Measurements from ENCODE around the gene CCDC157.

CCDC157 gene

DNA sequence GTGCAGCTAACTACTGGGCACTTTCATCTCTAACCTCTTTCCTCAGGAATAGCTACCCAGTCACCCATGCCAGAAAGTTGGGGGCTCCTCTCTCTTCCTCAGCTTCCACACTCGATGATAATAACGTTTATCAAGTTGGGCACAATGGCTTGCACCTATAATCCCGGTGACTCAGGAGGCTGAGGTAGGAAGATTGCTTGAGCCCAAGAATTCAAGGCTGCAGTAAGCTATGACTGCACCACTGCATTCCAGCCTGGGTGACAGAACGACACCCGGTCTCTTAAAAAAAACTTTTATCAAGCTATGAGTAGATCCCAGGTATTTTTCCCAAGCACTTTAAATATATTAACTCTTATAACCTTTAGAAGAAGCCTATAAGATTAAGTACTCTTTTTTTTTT is 2.2 kb upstream of the CCDC157 start:
- DNase-seq (ENCODE audit: low spot score): no peak

DNA sequence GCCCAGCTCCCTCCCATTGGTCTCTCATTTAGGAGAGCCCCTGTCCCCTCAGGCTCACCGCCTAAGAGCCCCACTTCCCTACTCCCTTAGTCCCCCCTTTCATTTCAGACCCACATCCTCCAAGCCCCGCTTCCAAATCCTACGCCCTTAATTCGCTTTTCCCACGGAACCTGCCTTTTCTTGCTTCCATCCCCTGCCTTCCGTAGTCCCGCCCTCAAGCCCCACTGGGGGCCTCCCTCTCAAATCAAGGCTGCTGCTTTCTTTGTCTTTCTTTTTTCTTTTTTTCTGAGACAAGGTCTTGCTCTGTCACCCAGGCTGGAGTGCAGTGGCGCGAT is 396 bp downstream of the CCDC157 start:
- no peak for DNase-seq (ENCODE audit: low spot score)

DNA sequence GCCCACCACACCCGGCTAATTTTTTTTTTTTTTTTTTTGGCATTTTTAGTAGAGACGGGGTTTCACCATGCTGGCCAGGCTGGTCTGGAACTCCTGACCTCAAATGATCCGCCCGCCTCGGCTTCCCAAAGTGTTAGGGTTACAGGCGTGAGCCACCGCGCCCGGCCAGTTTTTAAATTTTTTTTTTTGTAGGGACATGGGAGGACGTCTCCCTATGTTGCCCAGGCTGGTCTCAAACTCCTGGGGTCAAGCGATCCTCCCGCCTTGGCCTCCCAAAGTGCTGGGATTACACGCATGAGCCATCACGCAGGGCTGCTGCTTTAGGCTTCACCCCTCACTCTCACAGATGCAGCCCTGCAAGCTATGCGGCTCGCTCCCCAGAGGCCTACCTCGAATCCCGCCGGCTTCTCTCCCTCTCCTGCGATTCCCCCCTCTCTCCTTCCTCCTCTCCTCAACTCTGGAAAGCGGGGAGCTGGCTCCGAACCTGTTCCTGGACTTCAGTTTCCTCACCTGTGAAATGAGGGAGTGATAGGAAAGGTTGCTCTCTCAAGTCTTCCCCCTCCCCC is 926 bp downstream of the CCDC157 start:
- DNase-seq (ENCODE audit: low spot score): no peak

GRCh38 chr22:30358541-30358940 is 1.7 kb downstream of the CCDC157 start:
- DNase-seq (ENCODE audit: low spot score): no peak

GRCh38 chr22:30361916-30362650 is 5.3 kb downstream of the CCDC157 start:
- DNase-seq (ENCODE audit: low spot score): no peak

GRCh38 chr22:30362651-30363281 is 6.0 kb downstream of the CCDC157 start:
- DNase-seq (ENCODE audit: low spot score): no peak

DNA sequence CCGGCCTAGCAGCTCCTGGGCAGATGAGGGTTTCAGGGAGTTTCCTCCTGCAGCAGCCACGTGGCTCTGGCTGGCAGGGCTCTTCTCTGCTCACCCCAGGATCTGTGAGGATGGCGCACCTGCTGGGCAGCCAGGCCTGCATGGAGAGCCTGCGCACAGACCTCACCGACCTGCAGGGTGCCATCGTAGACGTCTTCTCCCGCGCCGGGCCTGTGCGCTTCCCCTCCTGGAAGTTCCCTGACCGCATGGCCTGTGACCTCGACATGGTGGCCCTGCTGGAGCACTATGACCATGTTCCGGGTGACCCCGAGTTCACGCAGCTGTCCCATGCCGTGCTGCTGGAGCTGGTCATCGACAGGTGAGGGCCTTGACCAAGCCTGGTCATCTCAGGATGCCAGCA is 9.1 kb downstream of the CCDC157 start:
- DNase-seq (ENCODE audit: low spot score): no peak

- DNase-seq (ENCODE audit: low spot score): no peak
Measured at GRCh38 chr22:30368420-30368819, 11.6 kb downstream of the CCDC157 start.

DNA sequence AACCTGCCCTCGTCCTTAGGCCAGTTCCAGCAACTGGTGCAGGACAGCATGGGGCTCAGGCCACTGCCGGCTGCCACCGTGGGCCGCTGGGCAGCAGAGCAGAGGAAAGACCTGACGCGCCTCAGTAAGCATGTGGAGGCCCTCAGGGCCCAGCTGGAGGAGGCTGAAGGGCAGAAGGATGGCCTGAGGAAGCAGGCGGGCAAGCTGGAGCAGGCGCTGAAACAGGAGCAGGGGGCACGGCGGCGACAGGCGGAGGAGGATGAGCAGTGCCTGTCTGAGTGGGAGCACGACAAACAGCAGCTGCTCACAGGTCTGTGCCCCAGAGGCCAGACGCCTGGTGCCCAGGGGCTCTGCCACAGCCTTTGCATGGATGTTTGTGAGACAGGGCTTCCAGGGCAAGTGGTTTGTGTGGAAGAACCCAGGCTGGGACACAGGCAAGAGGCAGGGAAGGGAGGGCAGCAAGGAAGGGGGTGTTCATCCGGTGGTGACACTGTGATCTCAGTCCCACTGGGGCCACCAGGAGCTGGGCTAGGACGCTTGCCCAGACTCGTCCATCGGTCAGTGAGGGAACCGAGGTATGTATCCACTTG is 13.9 kb downstream of the CCDC157 start:
- DNase-seq (ENCODE audit: low spot score): no peak

- DNase-seq (ENCODE audit: low spot score): no peak
Measured at GRCh38 chr22:30371321-30371720, 14.5 kb downstream of the CCDC157 start.

DNA sequence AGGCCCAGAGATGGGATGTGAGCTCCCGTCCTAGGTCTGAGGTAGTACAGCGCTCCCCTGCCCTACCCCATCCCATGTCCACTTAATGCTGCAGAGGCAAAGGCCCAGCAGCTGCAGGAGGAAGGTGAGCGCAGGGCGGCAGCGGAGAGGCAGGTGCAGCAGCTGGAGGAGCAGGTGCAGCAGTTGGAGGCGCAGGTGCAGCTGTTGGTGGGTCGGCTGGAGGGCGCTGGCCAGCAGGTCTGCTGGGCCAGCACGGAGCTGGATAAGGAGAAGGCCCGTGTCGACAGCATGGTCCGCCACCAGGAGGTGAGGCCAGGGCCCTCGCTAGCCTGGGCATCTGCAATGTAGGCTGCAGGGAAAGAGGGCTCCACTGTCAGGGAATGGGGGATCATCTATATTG is 15.2 kb downstream of the CCDC157 start:
- no peak for DNase-seq (ENCODE audit: low spot score)

GRCh38 chr22:30372915-30373314 is 16.1 kb downstream of the CCDC157 start:
- no peak for DNase-seq (ENCODE audit: low spot score)

- no peak for DNase-seq (ENCODE audit: low spot score)
Measured at GRCh38 chr22:30373331-30374325, 16.8 kb downstream of the CCDC157 start.

GRCh38 chr22:30375312-30375849 is 18.6 kb downstream of the CCDC157 start:
- no peak for DNase-seq (ENCODE audit: low spot score)

DNA sequence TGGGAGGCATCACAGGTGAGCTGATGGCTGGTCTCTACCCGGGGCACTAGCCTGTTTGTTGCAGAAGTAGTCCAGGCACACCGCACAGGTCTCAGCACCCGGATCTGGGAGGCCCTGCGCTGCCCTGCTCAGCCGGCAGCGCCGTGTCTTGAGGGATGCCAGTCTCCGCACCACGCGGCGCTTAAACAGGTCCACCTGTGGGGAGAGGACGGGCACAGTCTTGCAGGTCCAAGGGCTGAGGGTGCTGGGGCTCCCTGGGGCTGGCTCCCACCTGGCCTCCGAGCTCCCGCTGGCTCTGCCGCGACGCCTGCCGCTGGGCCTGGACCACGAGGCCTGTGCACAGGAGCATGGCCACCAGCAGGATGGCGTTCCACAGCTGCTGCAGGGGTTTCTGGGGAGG is 23.2 kb downstream of the CCDC157 start:
- DNase-seq (ENCODE audit: low spot score): no peak

DNA sequence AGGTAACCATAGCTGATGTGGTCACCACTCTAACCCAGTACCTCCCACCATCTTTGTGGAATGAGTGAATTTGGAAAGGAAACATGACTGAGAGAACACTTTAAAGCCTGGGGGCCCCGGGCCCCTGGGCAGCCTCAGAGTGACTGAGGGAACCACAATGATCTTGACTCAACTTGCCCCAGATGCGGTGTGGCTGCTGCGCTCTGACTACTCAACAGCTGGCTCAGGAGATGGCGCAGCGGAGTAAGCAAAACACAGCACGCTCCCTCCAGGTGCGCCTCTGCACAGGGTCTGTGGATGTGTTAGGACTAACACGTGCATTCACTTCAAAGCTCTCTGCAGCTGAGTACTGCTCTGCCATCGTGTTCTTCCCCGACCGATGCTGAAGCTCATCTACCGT is 24.5 kb downstream of the CCDC157 start:
- no peak for DNase-seq (ENCODE audit: low spot score)

- DNase-seq (ENCODE audit: low spot score): no peak
Measured at GRCh38 chr22:30382340-30382739, 25.5 kb downstream of the CCDC157 start.

GRCh38 chr22:30383061-30383460 is 26.3 kb downstream of the CCDC157 start:
- no peak for DNase-seq (ENCODE audit: low spot score)

DNA sequence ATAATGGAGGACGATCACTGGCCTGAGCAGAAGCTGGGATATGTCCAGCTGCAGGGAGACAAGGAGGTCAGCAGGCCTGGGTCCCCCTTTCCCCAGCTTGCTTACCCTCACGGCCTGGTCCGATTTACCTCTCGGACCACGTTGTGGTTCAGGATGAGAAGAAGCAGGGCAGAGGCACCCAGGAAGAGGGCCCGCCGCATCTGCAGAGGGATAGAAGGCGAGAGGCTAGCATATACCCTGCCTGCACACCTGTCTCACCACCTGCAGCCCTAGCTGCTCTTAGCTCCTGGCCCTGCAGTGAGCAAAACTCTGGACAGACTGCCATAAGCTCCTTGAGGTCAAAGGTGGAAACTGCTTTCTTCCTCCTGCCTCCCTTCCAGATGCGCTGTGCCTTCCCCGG is 29.1 kb downstream of the CCDC157 start:
- no peak for DNase-seq (ENCODE audit: low spot score)

DNA sequence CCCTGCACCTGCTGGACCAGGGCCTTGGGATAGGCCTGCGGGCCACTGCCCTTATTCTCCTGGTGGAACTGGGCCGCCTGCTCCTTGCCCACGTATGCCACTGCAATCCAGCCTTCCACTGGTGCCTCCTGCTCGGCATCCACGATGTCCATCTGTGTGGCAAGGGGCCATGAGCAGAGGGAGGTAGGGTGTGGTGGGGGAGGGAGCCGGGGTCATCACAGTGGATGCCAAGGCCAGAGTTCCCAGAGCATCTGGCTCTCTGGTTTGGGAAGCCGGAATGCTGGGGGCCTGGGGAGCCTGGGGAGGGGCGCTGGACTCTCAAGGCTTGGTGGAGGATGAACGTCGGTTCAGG is 29.8 kb downstream of the CCDC157 start:
- no peak for DNase-seq (ENCODE audit: low spot score)

GRCh38 chr22:30386960-30387827 is 30.4 kb downstream of the CCDC157 start, which contains the start of gene RNF215:
Gene RNF215 (minus strand): TSS chr22:30387411. CDS start chr22:30387313, 98 bp downstream.
- peak; percentile 92 for DNase-seq (ENCODE audit: low spot score)

All from hepatic stellate cell (primary cell).